OCI-LY1 (cell line): Measurements from ENCODE around the gene CCBE1.

Source experiments
- CTCF ChIP-seq: fragments of 200-600 bp; sonication (generic), shearing (Covaris generic); IDR thresholded peaks from 2 replicates; pipeline ENCODE4 v1.5.1; 2017; ENCODE audit warnings: mild to moderate bottlenecking, antibody characterized with exemption, low read length, moderate library complexity, mixed read lengths
- EZH2 ChIP-seq: fragments of 200-600 bp; sonication (generic), shearing (Covaris generic); IDR thresholded peaks from 2 replicates; pipeline ENCODE4 v1.8.0; 2017; ENCODE audit warnings: borderline replicate concordance, mixed run types, mild to moderate bottlenecking, antibody characterized with exemption, low read length, moderate library complexity, mixed read lengths

- TF ChIP-seq CTCF (no peak), EZH2 (no peak)
These were observed 309.3 kb downstream of the CCBE1 start for GRCh38 chr18:59387687-59388565.
